Skeletal muscle satellite cell (primary cell): Measurements from ENCODE around the gene DNM2.

ENCODE experiments used
- H3K27me3 ChIP-seq: 2 replicates; pipeline ENCODE4 v1.7.0; 2013; ENCODE audit warnings: low read length; ENCODE audit not compliant: control insufficient read depth, insufficient read depth
- H3K36me3 ChIP-seq: 2 replicates; pipeline ENCODE4 v1.7.0; 2013; ENCODE audit warnings: mild to moderate bottlenecking, control low read depth, low read length; ENCODE audit not compliant: insufficient read depth
- H3K4me1 ChIP-seq: 2 replicates; pipeline ENCODE4 v1.7.0; 2013; ENCODE audit warnings: low read length; ENCODE audit not compliant: control insufficient read depth, insufficient read depth
- H3K4me2 ChIP-seq: 2 replicates; pipeline ENCODE4 v1.7.0; 2013; ENCODE audit warnings: mild to moderate bottlenecking, low read length
- H3K4me3 ChIP-seq: 2 replicates; pipeline ENCODE4 v1.7.0; 2013; ENCODE audit warnings: low read length
- H3K9ac ChIP-seq: 2 replicates; pipeline ENCODE4 v1.7.0; 2013; ENCODE audit warnings: mild to moderate bottlenecking, low read depth, low read length, moderate library complexity
- H3K9me3 ChIP-seq: replicated peaks from 2 replicates; pipeline ENCODE4 v1.7.0; 2013; ENCODE audit warnings: mild to moderate bottlenecking, control low read depth, low read length

DNM2 gene

GRCh38 chr19:10812902-10813404 is 95.1 kb downstream of the DNM2 start:
- Histone ChIP-seq H3K36me3 (peaks cover 65% of the 10 kb centered on the region), H3K4me3 (no peak overlapping the region), H3K4me1 (peaks cover 35% of the 10 kb centered on the region), H3K4me2 (peak overlapping the region; percentile 11), H3K9ac (peak overlapping the region; percentile 56), H3K9me3 (no peaks in the 10 kb centered on the region), H3K27me3 (no peaks in the 10 kb centered on the region)

GRCh38 chr19:10815007-10815536 is 97.2 kb downstream of the DNM2 start:
- Histone ChIP-seq H3K36me3 (peaks cover 57% of the 10 kb centered on the region), H3K4me3 (no peak overlapping the region), H3K4me1 (peaks cover 42% of the 10 kb centered on the region), H3K27me3 (no peaks in the 10 kb centered on the region), H3K4me2 (no peak overlapping the region), H3K9ac (no peak overlapping the region), H3K9me3 (no peaks in the 10 kb centered on the region)

- H3K27me3 ChIP-seq: no peaks in the 10 kb centered on the region
- H3K9me3 ChIP-seq: no peaks in the 10 kb centered on the region
- no peak overlapping the region for H3K4me3 ChIP-seq
- peak overlapping the region; percentile 2 for H3K4me2 ChIP-seq
- H3K4me1 ChIP-seq: peaks cover 42% of the 10 kb centered on the region
- H3K36me3 ChIP-seq: peaks cover 58% of the 10 kb centered on the region
- H3K9ac ChIP-seq: no peak overlapping the region
These were observed 98.2 kb downstream of the DNM2 start for GRCh38 chr19:10815969-10816644.

- H3K4me2 ChIP-seq: peak overlapping the region; percentile 2
- H3K9ac ChIP-seq: no peak overlapping the region
- no peaks in the 10 kb centered on the region for H3K27me3 ChIP-seq
- peaks cover 42% of the 10 kb centered on the region for H3K4me1 ChIP-seq
- peaks cover 57% of the 10 kb centered on the region for H3K36me3 ChIP-seq
- H3K9me3 ChIP-seq: no peaks in the 10 kb centered on the region
- H3K4me3 ChIP-seq: no peak overlapping the region
These were observed 98.8 kb downstream of the DNM2 start for GRCh38 chr19:10816691-10817090.

- no peaks in the 10 kb centered on the region for H3K27me3 ChIP-seq
- H3K4me1 ChIP-seq: peaks cover 42% of the 10 kb centered on the region
- H3K36me3 ChIP-seq: peaks cover 52% of the 10 kb centered on the region
- H3K4me2 ChIP-seq: peak overlapping the region; percentile 52
- peak overlapping the region; percentile 61 for H3K9ac ChIP-seq
- H3K4me3 ChIP-seq: peak overlapping the region; percentile 40
- H3K9me3 ChIP-seq: no peaks in the 10 kb centered on the region
These were observed 99.6 kb downstream of the DNM2 start for GRCh38 chr19:10817291-10818038.

GRCh38 chr19:10818301-10819123 is 100.6 kb downstream of the DNM2 start:
- peaks cover 32% of the 10 kb centered on the region for H3K4me1 ChIP-seq
- no peaks in the 10 kb centered on the region for H3K27me3 ChIP-seq
- no peaks in the 10 kb centered on the region for H3K9me3 ChIP-seq
- H3K4me3 ChIP-seq: no peak overlapping the region
- H3K4me2 ChIP-seq: no peak overlapping the region
- peaks cover 51% of the 10 kb centered on the region for H3K36me3 ChIP-seq
- H3K9ac ChIP-seq: no peak overlapping the region

GRCh38 chr19:10819124-10820060 is 101.5 kb downstream of the DNM2 start:
- H3K9ac ChIP-seq: no peak overlapping the region
- peaks cover 28% of the 10 kb centered on the region for H3K4me1 ChIP-seq
- H3K4me2 ChIP-seq: no peak overlapping the region
- H3K27me3 ChIP-seq: no peaks in the 10 kb centered on the region
- no peaks in the 10 kb centered on the region for H3K9me3 ChIP-seq
- H3K4me3 ChIP-seq: no peak overlapping the region
- peaks cover 57% of the 10 kb centered on the region for H3K36me3 ChIP-seq

GRCh38 chr19:10820173-10820572 is 102.3 kb downstream of the DNM2 start:
- no peaks in the 10 kb centered on the region for H3K9me3 ChIP-seq
- H3K9ac ChIP-seq: no peak overlapping the region
- H3K4me3 ChIP-seq: no peak overlapping the region
- no peaks in the 10 kb centered on the region for H3K27me3 ChIP-seq
- H3K4me1 ChIP-seq: peaks cover 28% of the 10 kb centered on the region
- peaks cover 55% of the 10 kb centered on the region for H3K36me3 ChIP-seq
- no peak overlapping the region for H3K4me2 ChIP-seq

- H3K4me3 ChIP-seq: no peak overlapping the region
- H3K36me3 ChIP-seq: peaks cover 48% of the 10 kb centered on the region
- no peak overlapping the region for H3K4me2 ChIP-seq
- no peaks in the 10 kb centered on the region for H3K4me1 ChIP-seq
- H3K27me3 ChIP-seq: no peaks in the 10 kb centered on the region
- H3K9ac ChIP-seq: no peak overlapping the region
- no peaks in the 10 kb centered on the region for H3K9me3 ChIP-seq
These were observed 105.8 kb downstream of the DNM2 start for GRCh38 chr19:10823690-10824089.

- Histone ChIP-seq H3K36me3 (peaks cover 48% of the 10 kb centered on the region), H3K4me3 (no peak overlapping the region), H3K9ac (no peak overlapping the region), H3K4me2 (no peak overlapping the region), H3K27me3 (no peaks in the 10 kb centered on the region), H3K4me1 (no peaks in the 10 kb centered on the region), H3K9me3 (no peaks in the 10 kb centered on the region)
These were observed 108.4 kb downstream of the DNM2 start for GRCh38 chr19:10826231-10826630.
